HG03575 (cell line): Measurements from ENCODE around the gene CCDC90B.
A peak's percentile ranks its signal among the peaks of the same experiment; 100 is the strongest.
"Not testable (repeated sequence)": the region's sequence is repeated elsewhere in the genome, so short reads cannot be mapped to it uniquely, and the experiment has no call there.

Experiments
- ATAC-seq: cut with Tn5 transposase; IDR thresholded peaks from one replicate; pipeline ENCODE4 v1.9.1; 2021; ENCODE audit not compliant: unreplicated experiment, insufficient number of reproducible peaks, low FRiP score; ENCODE audit errors: extremely low read depth

Gene CCDC90B

DNA sequence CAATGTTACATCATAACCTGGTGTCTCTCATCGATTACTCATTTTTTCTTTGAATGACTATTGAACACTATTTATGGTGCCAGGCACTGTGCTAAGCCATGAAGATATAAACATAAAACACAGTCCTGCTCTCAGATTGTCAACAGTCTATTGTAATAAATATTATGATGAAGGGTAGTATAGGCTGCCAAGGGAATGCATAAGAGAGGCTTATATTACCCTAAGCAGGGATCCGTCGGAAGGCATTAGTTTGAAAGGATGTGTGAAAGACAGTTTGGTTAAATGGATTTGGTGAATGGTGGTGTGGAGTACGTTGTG lies 7.2 kb upstream of the CCDC90B start:
- ATAC-seq, result no peak

DNA sequence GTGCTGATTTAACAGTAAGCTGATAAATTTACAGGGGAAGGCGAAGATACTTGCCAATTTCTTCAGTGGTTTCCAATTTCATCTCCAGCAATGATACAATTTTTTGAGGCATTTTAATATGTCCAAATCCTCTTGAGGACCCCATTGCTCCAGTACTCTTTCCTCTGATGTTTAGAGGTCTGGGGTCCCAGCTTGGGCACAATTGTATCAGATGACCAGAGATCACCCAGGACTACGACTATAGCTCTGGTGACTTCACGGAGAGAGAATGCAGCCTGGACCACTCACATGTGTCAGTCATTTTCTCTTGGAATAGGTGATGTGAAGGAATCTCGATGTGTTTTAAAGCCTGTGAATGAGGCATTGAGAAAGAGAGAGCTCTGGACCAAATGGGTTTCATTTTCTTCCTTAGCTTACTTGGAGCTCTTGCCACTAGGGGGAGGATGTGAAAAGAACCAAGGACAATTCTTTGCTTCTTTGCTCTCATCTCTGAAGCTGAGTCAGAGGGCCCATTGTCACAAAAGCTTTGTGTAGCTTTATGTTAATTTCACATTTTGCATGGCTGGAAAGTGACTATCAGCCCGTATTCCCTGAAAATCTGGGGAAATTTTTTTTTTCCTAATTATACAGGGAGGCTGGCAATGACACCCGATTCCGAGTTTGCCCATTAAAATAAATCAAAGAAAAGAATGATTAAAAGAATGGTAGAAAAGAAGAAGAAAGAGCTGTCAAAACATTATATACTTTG lies 6.7 kb upstream of the CCDC90B start:
- peak; percentile 39 for ATAC-seq

DNA sequence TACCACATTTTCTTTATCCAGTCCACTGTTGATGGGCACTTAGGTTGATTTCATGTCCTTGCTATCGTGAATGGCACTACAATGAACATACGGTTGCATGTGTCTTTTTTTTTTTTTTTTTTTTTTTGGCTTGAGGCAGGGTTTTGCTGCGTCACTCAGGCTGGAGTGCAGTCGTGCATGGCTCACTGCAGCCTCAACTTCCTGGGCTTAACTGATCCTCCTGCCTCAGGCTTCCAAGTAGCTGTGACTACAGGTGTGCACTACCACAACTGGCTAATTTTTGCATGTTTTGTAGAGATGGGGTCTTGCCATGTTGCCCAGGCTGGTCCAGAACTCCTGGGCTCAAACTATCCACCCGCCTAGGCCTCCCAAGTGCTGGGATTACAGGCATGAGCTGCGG lies 1.5 kb upstream of the CCDC90B start:
- ATAC-seq, result no peak

DNA sequence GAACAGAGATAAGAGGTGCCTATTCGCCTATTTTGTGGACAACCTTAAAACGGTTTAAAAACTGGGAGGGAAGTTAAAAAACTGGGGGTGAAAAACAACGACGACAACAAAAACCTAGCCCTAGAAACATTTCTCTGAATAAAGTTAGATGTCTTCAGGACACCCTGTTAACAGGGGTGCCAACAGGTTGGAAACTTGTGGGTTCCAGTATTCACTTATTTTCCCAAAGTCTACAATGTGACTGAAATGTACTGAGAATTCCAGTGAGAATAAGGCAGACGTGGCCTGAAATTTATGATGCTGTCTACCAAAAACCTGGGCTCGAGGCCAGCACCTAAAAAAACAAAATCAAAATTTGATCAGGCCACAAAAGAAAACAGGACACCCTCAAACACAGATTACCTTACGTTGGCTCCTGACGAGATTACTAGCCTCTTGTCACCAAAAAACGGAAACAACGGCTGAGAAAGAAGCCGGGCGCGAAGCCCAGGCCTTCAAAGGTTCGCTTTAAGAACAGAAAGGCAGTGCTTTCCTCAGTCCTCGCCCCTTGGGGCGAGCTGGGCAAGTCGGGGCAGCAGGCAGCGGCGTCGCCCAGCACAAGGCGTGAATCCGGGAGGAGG lies 906 bp downstream of the CCDC90B start:
- peak; percentile 20 for ATAC-seq

DNA sequence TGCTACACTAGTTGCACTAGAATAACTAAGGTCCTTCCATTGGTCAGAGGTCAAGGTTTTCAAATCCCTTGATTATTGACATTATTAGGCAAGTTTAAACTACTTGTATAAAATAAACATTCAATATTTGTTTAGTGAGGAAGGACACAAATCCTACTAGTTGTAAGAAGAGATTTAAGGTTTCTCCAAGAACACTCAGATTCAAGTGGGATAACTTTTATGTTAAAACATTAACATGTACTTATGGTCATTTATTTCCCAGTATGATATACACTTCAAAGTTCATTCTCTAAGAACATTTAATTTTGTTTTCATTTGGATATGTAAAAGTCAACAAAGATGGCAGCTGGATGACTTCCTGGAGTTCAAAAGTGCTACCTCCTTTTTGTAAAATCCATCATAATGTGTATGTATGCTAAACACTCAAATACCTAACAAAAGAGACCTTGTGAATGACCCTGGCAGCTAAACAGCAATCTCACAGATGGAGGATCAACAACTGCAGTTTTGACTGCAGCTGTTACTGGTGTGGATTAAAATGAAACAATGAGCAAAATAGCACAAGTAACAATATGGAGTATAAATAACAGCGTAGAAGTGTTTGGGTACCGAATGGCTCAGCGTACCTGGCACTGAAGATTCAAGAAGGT lies 1.5 kb downstream of the CCDC90B start:
- ATAC-seq, result no peak

DNA sequence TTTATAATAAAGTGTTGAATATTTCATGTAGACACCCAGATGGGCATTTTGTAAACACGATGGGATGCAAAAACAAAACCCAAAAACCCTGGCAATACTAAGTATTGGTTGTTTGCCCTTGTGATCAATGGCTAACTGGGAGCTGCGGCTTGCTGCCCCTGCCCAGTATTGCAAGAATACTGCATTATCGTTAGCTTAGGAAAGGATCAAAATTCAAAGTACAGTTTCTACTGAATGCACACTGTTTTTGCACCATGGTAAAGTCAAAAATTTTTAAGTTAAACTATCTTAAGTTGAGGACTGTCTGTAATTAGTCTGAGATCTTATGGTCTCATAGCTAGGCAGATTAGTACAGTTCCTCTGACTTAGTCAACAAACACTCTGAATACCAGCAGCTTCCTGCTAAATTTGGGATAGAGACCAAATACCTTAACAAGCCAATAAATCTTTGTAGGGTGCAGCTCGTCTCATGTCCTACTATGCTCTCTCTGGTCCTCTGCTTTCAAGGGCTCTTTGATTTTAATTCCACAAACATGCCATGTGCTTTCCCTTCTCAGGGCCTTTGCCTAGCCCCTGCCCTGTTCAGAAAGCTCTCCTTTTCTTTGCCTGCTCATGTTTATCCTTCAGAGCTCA lies 4.0 kb downstream of the CCDC90B start:
- ATAC-seq, result no peak

DNA sequence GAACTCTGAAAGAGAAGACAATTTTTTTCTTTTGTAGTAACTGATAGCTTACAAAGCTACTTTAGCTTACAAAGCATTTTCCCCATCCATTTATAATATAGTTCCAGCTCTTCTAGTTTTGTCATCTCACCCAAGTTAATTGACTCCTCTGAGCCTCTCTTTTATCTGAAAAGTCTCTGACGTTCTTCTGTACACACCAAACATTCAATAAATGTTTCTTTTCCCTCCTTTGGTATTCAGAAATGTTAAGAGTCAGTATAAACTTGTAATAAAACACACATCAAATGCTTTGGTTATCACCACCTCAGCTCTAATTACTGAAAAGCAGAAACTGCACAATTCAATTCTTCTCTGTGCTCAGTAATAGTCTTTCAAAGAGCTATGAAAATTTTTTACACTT lies 5.9 kb downstream of the CCDC90B start:
- ATAC-seq, result no peak

DNA sequence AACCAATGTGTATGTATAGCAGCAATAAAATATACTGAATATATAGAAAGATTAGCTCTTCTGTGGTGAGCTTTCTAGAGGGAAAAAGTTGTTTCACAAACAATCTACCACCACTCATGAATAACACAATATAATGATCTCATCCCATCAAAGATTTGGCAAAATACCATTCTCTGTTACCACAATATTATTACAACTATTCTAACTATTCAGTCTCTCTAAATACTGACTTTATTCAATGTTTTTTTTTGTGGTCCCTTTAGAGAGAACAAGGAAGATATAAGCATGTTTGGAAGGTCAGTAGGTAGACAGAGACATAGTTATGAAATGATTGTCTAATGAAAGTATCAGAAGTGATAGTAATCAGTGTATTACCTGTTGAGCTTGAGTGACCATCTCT lies 7.8 kb downstream of the CCDC90B start:
- no peak for ATAC-seq

DNA sequence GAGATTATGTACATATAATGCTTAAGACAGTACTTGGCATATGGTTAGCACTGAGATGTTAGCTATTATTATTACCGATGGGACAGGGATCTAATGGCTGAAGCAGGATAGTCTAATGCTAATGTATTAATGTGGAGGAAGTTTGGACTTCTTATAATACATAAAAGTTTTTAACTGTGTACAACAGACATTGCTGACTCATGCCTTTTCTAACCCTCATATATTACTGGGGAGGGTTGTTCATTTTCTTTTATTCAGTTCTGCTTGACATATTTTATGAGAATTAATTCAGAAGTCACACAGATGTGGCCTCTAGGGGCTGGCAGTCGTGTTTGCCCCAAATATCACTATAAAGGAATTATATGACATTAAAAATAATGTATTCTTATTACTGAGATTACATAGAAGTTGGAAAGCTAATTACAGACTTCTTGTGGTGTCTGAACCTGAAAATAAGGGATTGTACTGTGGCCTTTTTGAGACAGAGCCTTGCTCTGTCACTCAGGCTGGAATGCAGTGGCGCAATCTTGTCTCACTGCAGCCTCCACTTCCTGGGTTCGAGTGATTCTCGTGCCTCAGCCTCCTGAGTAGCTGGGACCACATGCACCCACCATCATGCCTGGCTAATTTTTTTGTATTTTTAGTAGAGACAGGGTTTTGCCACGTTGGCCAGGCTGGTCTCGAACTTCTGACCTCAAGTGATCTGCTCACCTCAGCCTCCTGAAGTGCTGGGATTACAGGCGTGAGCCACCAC lies 10.1 kb downstream of the CCDC90B start:
- no peak for ATAC-seq

DNA sequence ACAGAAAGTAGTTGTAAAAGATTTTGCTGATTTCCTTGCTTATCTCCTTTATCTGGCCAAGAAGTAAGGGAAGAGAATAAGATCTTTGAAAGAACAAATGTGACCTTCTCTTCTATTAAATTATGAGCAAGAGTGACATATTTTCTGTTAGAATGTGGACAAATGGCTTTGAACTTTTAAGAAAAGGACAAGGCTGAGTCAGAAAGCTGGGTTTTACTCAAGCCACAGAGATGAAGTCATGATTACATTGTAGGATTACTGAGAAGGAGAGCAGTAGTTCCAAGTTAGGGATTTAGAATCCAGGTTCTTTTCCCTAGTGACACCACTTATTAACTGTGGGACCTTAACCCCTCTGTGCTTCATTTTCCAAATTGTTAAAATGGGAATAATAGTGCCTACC lies 13.5 kb downstream of the CCDC90B start:
- no peak for ATAC-seq

DNA sequence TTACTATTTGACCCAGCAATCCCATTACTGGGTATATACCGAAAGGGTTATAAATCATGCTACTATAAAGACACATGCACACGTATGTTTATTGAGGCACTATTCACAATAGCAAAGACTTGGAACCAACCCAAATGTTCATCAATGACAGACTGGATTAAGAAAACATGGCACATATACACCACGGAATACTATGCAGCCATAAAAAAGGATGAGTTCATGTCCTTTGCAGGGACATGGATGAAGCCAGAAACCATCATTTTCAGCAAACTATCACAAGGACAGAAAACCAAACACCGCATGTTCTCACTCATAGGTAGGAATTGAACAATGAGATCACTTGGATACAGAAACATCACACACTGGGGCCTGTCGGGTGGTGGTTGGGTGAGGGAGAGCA lies 14.4 kb downstream of the CCDC90B start:
- ATAC-seq, result not testable (repeated sequence)

DNA sequence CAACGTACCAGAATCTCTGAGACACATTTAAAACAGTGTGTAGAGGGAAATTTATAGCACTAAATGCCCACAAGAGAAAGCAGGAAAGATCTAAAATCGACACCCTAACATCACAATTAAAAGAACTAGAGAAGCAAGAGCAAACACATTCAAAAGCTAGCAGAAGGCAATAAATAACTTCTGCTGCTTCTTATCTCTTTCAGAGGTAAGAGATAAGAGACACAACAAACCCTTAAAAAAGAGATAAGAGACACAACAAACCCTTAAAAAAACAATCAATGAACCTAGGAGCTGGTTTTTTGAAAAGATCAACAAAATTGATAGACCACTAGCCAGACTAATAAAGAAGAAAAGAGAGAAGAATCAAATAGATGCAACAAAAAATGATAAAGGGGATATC lies 17.1 kb downstream of the CCDC90B start:
- ATAC-seq, result not testable (repeated sequence)

DNA sequence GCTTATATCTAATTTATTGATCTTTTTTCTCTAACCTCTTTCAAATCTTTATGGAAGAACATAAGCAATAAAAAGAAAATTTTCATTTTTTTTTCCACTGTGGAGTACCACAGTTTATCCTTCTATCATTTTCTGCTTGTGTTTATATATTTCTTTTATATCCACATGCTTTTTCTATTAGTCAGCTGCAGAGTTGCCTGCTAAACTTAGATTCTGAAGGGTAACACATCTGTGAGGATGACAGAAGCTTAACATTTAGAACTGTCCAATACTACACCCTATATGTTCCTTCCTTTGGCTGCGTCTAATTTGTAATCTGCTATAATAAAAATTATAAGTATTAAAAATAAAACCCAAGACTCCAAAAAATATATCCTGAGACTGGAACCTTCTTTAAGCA lies 20.8 kb downstream of the CCDC90B start:
- ATAC-seq, result no peak

DNA sequence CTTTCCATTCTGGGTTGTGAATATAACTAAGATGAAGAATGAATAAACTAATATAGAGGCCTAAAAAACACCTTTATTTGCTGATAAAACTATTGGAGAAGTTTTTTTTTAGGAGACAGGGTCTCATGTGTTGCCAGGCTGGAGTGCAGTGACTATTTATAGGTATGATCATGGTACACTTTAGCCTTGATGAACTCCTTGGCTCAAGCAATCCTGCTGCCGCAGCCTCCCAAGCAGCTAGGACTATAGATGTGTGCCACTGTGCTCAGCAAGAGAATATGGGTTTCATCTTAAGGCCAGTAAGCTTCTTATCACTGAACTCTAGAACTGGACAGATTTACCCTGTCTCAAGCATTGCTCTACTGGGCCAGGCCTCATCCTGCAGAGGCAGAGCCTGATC lies 26.6 kb downstream of the CCDC90B start:
- no peak for ATAC-seq

DNA sequence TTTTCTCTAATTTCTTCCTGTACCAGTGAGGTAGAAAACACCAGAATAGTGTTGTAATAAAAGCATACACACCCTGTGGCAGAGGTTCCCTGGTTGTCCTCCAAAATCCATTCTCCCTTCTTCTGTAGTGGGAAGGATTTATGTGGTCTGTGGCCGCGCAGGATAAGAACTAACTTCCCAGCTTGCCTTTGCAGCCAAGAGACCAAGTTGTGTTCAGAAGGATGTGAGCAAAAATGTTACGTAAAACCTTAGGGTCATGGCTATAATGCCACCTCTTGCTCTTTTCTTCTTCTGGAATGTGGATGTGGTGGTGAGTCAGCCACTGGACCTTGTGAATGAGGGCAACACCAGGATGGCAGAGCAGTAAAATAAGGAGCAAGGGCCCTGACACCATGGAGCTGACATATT lies 28.4 kb downstream of the CCDC90B start:
- no peak for ATAC-seq

DNA sequence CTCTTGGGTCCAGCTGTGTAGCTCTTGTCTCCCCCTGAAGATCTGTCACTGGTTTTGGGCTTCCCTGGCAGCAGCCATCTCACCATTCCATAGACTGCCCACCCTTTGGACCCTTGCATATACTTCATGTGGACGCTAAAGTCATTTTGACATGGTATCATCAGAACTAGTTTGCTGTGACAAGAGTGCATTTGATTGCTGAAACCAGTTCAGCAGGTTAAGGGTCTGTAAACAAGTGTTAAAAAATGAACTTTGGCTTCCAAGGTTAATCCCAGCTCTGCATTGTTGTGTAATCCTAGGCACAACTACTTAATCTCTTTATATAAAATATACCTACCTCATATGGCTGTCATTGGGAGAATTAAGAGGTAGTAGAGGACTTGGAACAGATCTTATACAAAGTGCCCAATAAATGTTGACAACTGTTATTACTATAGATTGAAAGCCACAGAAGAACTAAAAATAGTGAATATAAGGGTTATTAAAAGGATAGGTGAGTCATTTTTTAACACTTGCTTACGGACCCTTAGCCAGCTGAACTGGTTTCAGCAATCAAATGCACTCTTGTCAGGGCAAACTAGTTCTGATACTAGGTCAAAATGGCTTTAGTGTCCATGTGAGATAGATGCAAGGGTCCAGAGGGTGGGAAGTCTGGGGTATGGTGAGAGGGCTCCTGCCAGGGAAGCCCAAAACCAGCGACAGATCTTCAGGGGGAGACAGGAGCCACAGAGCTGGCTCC lies 29.4 kb downstream of the CCDC90B start:
- no peak for ATAC-seq

DNA sequence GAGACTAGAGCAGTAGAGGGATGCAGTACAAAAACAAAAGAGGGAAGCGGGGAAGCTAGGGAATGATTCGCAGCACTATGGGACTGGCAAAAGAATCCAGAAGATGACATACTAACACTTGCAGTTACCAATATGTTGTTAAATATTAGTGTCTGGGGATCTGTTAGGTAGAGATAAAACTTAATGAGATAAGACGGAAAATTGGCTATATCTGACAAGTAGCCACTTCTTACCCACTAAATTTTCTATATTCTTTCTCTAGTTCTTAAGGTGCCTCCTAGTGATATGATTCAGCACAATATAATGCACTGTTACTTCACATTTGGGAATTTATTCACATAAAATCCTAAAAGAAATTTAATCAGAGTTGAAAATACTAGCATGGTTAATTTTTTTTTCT lies 30.8 kb downstream of the CCDC90B start:
- ATAC-seq, result no peak

DNA sequence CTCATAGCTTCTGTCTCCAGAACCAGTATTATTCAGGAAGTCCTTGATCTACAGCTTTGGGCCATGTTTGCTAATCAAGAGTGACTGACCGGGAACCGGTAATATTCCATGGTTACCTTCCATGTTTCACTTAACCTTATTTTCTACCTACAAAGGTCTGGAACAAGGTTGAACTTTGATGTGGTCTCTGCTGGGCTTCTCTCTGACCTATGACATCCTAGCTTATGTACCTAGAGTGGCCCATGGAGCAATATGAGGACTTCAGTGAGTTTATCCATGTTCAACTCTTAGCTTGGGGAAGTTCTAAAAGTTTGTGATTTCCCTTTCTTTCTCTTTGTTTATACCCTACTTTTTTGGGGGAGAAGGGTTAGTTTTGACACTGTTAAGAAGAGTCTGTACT lies 33.2 kb downstream of the CCDC90B start:
- ATAC-seq, result no peak

DNA sequence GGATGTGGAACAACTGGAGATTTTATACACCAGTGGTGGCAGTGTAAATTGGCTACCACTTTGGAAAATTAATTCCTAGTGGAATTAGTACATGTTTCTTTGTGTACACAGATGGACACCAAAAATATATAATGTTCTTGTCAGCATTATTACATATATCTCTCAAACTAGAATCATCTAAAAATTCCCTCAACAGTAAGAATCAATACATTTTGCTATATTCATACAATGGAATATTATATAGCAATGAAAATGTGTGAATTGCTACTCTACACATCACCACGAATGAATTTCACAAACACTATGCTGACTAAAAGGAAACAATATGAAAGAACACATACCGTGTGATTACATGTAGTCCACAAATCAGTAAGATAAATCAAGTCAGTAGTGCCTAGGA lies 33.9 kb downstream of the CCDC90B start:
- ATAC-seq, result no peak
